ENCODE measurements around the gene PDGFC. TPM values are rescaled to one million over a fixed set of nuclear protein-coding genes. Genes with fewer than 3 reads are reported as not detected.
A peak's percentile ranks its signal among the peaks of the same experiment; 100 is the strongest.

Gene PDGFC
- polyA plus RNA-seq, 1 donor (not counting 4 experiments of a cell fraction or from before 2014, with no cell fraction given), result 29.7 TPM

DNA sequence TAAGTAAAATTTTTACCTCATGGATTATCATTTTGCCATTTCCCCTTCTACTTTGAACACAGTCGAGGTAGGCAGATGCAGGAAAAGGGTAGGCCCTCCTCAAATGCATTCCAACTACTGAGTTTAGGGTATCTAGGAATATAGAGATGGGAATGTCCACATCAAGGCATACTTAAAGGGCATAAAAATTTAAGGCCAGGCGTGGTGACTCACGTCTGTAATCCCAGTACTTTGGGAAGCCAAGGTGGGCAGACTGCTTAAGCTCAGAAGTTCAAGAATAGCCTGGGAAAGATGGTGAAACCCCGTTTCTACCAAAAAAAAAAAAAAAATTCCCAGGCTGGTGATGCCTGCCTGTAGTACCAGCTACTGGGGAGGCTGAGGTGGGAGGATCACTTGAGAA, 146.5 kb downstream of the PDGFC start:
- peak overlapping the region; percentile 53 for H3K9ac ChIP-seq (ENCODE audit: control insufficient read depth, extremely low read depth, insufficient read depth, low read length)
- no peaks in the 10 kb centered on the region for H3K27me3 ChIP-seq (ENCODE audit: control insufficient read depth, extremely low read depth, insufficient read depth, low read length)
- peak overlapping the region; percentile 90 for H3K27ac ChIP-seq (ENCODE audit: control insufficient read depth, insufficient read depth, low read length)
- dilution Hi-C loops (cut with MboI; ENCODE audit: extremely low pct_ligation_motif_present, low sequenced_read_pairs), result no loop called here
- H3K4me3 ChIP-seq (ENCODE audit: control insufficient read depth in 2 of 3, extremely low read depth in 1 of 3, insufficient read depth in 2 of 3, low read depth in 1 of 3, low read length in 3 of 3), result no peak overlapping the region
- H3K9me3 ChIP-seq (ENCODE audit: control insufficient read depth, low read depth, low read length), result no peaks in the 10 kb centered on the region
- DNase-seq (ENCODE audit: low read depth, low spot score) (no peak), FAIRE-seq (no peak)
- H3K4me1 ChIP-seq (ENCODE audit: control insufficient read depth, extremely low read depth, insufficient read depth, low read length), result peaks cover 24% of the 10 kb centered on the region
- peaks cover 8% of the 10 kb centered on the region for H3K79me2 ChIP-seq (ENCODE audit: control insufficient read depth, insufficient read depth, low read length)
- H3K9me1 ChIP-seq (ENCODE audit: control insufficient read depth, extremely low read depth, insufficient read depth, low read length), result no peaks in the 10 kb centered on the region
- peak overlapping the region; percentile 87 for H3K4me2 ChIP-seq (ENCODE audit: control insufficient read depth, extremely low read depth, insufficient read depth, low read depth, low read length)
- H4K20me1 ChIP-seq (ENCODE audit: control insufficient read depth, extremely low read depth, insufficient read depth, low read length), result no peaks in the 10 kb centered on the region
- H2AFZ ChIP-seq (ENCODE audit: control insufficient read depth, low read length), result no peak overlapping the region
- no peak for TF ChIP-seq EZH2 (IDR thresholded peaks at IDR 0.05; ENCODE audit: low read length)
- peaks cover 0 to 1% of the 10 kb centered on the region in 2 experiments for H3K36me3 ChIP-seq (ENCODE audit: control insufficient read depth in 2 of 2, extremely low read depth in 1 of 2, insufficient read depth in 2 of 2, low read length in 2 of 2)

DNA sequence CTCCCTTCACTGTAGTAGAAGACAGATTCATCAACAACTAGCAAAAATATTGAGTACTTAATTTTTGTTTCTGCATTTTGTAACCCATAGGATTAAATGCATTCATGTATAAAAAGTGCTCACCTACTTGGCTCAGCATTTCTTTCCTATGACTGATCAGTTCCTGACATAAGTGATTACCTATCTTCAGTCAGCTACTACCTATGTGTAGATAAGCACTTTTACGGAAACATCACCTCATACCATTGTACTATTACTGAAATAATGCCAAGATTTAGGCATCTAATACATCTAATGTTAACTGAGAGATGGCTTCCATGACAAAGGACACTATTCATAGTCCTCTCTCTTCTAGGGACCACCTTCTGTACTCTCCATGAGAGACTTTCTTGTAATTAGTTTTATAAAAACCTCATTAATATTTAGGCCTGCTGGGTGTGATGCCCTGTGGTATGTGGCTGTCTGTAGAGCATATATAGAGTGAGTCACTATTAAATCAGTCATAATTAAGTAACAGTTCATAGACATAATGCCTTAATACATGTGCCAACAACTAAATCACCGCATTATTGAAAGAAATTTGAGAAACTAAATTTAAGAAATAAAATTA, 147.0 kb downstream of the PDGFC start:
- peak; percentile 84 for FAIRE-seq
- dilution Hi-C loops (cut with MboI; ENCODE audit: extremely low pct_ligation_motif_present, low sequenced_read_pairs), result no loop called here

More for the DNA sequence above, 147.0 kb downstream of the PDGFC start:
- Histone ChIP-seq H3K4me1 (ENCODE audit: control insufficient read depth, extremely low read depth, insufficient read depth, low read length) (peaks cover 24% of the 10 kb centered on the region), H3K9me1 (ENCODE audit: control insufficient read depth, extremely low read depth, insufficient read depth, low read length) (no peaks in the 10 kb centered on the region), H3K79me2 (ENCODE audit: control insufficient read depth, insufficient read depth, low read length) (peaks cover 8% of the 10 kb centered on the region), H2AFZ (ENCODE audit: control insufficient read depth, low read length) (peak overlapping the region; percentile 79), H3K27me3 (ENCODE audit: control insufficient read depth, extremely low read depth, insufficient read depth, low read length) (no peaks in the 10 kb centered on the region), H3K4me2 (ENCODE audit: control insufficient read depth, extremely low read depth, insufficient read depth, low read depth, low read length) (peak overlapping the region; percentile 87), H3K9me3 (ENCODE audit: control insufficient read depth, low read depth, low read length) (no peaks in the 10 kb centered on the region), H3K36me3 (ENCODE audit: control insufficient read depth in 2 of 2, extremely low read depth in 1 of 2, insufficient read depth in 2 of 2, low read length in 2 of 2) (peaks cover 0 to 1% of the 10 kb centered on the region in 2 experiments), H4K20me1 (ENCODE audit: control insufficient read depth, extremely low read depth, insufficient read depth, low read length) (no peaks in the 10 kb centered on the region), H3K27ac (ENCODE audit: control insufficient read depth, insufficient read depth, low read length) (peak overlapping the region; percentile 90), H3K9ac (ENCODE audit: control insufficient read depth, extremely low read depth, insufficient read depth, low read length) (peak overlapping the region; percentile 53), H3K4me3 (ENCODE audit: control insufficient read depth in 2 of 3, extremely low read depth in 1 of 3, insufficient read depth in 2 of 3, low read depth in 1 of 3, low read length in 3 of 3) (peak overlapping the region in 1 of 3 experiments; percentile 24)
- no peak for TF ChIP-seq EZH2 (IDR thresholded peaks at IDR 0.05; ENCODE audit: low read length)
- TF ChIP-seq, protein P1, sequence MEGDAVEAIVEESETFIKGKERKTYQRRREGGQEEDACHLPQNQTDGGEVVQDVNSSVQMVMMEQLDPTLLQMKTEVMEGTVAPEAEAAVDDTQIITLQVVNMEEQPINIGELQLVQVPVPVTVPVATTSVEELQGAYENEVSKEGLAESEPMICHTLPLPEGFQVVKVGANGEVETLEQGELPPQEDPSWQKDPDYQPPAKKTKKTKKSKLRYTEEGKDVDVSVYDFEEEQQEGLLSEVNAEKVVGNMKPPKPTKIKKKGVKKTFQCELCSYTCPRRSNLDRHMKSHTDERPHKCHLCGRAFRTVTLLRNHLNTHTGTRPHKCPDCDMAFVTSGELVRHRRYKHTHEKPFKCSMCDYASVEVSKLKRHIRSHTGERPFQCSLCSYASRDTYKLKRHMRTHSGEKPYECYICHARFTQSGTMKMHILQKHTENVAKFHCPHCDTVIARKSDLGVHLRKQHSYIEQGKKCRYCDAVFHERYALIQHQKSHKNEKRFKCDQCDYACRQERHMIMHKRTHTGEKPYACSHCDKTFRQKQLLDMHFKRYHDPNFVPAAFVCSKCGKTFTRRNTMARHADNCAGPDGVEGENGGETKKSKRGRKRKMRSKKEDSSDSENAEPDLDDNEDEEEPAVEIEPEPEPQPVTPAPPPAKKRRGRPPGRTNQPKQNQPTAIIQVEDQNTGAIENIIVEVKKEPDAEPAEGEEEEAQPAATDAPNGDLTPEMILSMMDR (optimal IDR thresholded peaks at IDR 0.05 in 1 of 3, IDR thresholded peaks at IDR 0.05 in 1 of 3, conservative IDR thresholded peaks at IDR 0.05 in 1 of 3; ENCODE audit: extremely low read depth in 1 of 3, insufficient read depth in 2 of 3, low read length in 3 of 3), result no peak
- DNase-seq (ENCODE audit: low read depth, low spot score), result peak; percentile 58

Measured in keratinocyte (primary cell).